Measurements from ENCODE around the gene RXRA. TPM values are rescaled to one million over a fixed set of nuclear protein-coding genes. Genes with fewer than 3 reads are reported as not detected.

The RXRA gene
- total RNA-seq, 4 donors from 2014 or later, result 17.1 to 84.6 (median 24.0) TPM

GRCh38 chr9:134325096-134325812 lies 1.0 kb upstream of the RXRA start:
- Histone ChIP-seq H3K4me1 (peaks cover 0 to 10% of the 10 kb centered on the region in 2 donors), H3K4me3 (peak overlapping the region; percentile 38 to 83), H3K36me3 (no peaks in the 10 kb centered on the region), H3K27me3 (no peaks in the 10 kb centered on the region), H3K27ac (peak overlapping the region; percentile 94 to 95), H3K9me3 (no peaks in the 10 kb centered on the region)
- intact Hi-C loops (cut with DNase I; ENCODE audit: low total_unique reads), result loop anchor here (10.0 kb wide), 1 partner anchor 80 kb away; no protein-coding TSS in a partner anchor
- TF ChIP-seq CTCF (IDR thresholded peaks at IDR 0.05) (peak in 1 of 4 experiments; percentile 5), POLR2A (IDR thresholded peaks at IDR 0.05) (no peak)
- peak; percentile 58 to 68 for DNase-seq

GRCh38 chr9:134326724-134327601 lies 708 bp downstream of the RXRA start:
- peak overlapping the region; percentile 76 to 91 for H3K27ac ChIP-seq
- no peak for DNase-seq
- H3K4me1 ChIP-seq, result peaks cover 0 to 24% of the 10 kb centered on the region in 2 donors
- intact Hi-C loops (cut with DNase I; ENCODE audit: low total_unique reads), result loop anchor here (10.0 kb wide), 1 partner anchor 78 kb away; no protein-coding TSS in a partner anchor
- no peak for TF ChIP-seq CTCF (IDR thresholded peaks at IDR 0.05)
- H3K4me3 ChIP-seq, result peak overlapping the region; percentile 74 to 95
- H3K36me3 ChIP-seq, result no peaks in the 10 kb centered on the region
- H3K9me3 ChIP-seq, result no peaks in the 10 kb centered on the region
- H3K27me3 ChIP-seq, result no peaks in the 10 kb centered on the region

- intact Hi-C loops (cut with DNase I; ENCODE audit: low total_unique reads), result loop anchor here (10.0 kb wide), 1 partner anchor 77 kb away; no protein-coding TSS in a partner anchor
- TF ChIP-seq CTCF (IDR thresholded peaks at IDR 0.05) (no peak), POLR2A (IDR thresholded peaks at IDR 0.05) (no peak)
- Histone ChIP-seq H3K9me3 (no peaks in the 10 kb centered on the region), H3K36me3 (no peaks in the 10 kb centered on the region), H3K4me3 (peak overlapping the region; percentile 74 to 95), H3K27ac (peak overlapping the region; percentile 76 to 91), H3K4me1 (peaks cover 2 to 27% of the 10 kb centered on the region in 2 donors), H3K27me3 (no peaks in the 10 kb centered on the region)
- DNase-seq, result no peak
These were observed 1.5 kb downstream of the RXRA start for GRCh38 chr9:134327671-134328231.

- Histone ChIP-seq H3K9me3 (no peaks in the 10 kb centered on the region), H3K27ac (peak overlapping the region; percentile 76 to 91), H3K4me1 (peaks cover 2 to 32% of the 10 kb centered on the region in 2 donors), H3K4me3 (peak overlapping the region; percentile 74 to 95), H3K27me3 (no peaks in the 10 kb centered on the region), H3K36me3 (no peaks in the 10 kb centered on the region)
- intact Hi-C loops (cut with DNase I; ENCODE audit: low total_unique reads), result loop anchor here (10.0 kb wide), 1 partner anchor 76 kb away; no protein-coding TSS in a partner anchor
- no peak for DNase-seq
- TF ChIP-seq CTCF (IDR thresholded peaks at IDR 0.05) (no peak), POLR2A (IDR thresholded peaks at IDR 0.05) (no peak)
These were observed 2.1 kb downstream of the RXRA start for GRCh38 chr9:134328341-134328840.
